Measurements from ENCODE around the gene FCMR.

FCMR gene

GRCh38 chr1:206883876-206884275, 37.9 kb downstream of the FCMR start:
- Histone ChIP-seq H3K9ac (ENCODE audit: low read depth, low read length) (no peak overlapping the region), H3K27me3 (ENCODE audit: insufficient read depth, low read length, poor library complexity) (no peaks in the 10 kb centered on the region), H3K27ac (ENCODE audit: low read length) (no peak overlapping the region), H3K9me3 (ENCODE audit: insufficient read depth, low read length, severe bottlenecking) (no peaks in the 10 kb centered on the region), H4K20me1 (ENCODE audit: insufficient read depth, low read length) (no peaks in the 10 kb centered on the region), H3K79me2 (ENCODE audit: insufficient read depth, low read length) (no peaks in the 10 kb centered on the region), H3K4me3 (ENCODE audit: low read depth in 1 of 2, low read length in 2 of 2) (no peak overlapping the region), H2AFZ (ENCODE audit: low read depth, low read length) (no peak overlapping the region), H3K4me2 (ENCODE audit: insufficient read depth, low read length) (no peak overlapping the region), H3K36me3 (ENCODE audit: insufficient read depth, low read length) (no peaks in the 10 kb centered on the region), H3K4me1 (ENCODE audit: insufficient read depth, low read length) (no peaks in the 10 kb centered on the region)
- ATAC-seq (ENCODE audit: insufficient read depth, low read depth) (no peak), DNase-seq (no peak)
- TF ChIP-seq EZH2 (IDR thresholded peaks at IDR 0.05; ENCODE audit: borderline replicate concordance, low read depth, low read length, severe bottlenecking) (no peak), CTCF (IDR thresholded peaks at IDR 0.05; ENCODE audit: borderline replicate concordance, extremely low read depth, low read length, poor library complexity, severe bottlenecking) (no peak)

- Histone ChIP-seq H4K20me1 (ENCODE audit: insufficient read depth, low read length) (no peaks in the 10 kb centered on the region), H3K9ac (ENCODE audit: low read depth, low read length) (no peak overlapping the region), H3K4me1 (ENCODE audit: insufficient read depth, low read length) (no peaks in the 10 kb centered on the region), H3K79me2 (ENCODE audit: insufficient read depth, low read length) (no peaks in the 10 kb centered on the region), H3K27ac (ENCODE audit: low read length) (no peak overlapping the region), H2AFZ (ENCODE audit: low read depth, low read length) (no peak overlapping the region), H3K36me3 (ENCODE audit: insufficient read depth, low read length) (no peaks in the 10 kb centered on the region), H3K4me2 (ENCODE audit: insufficient read depth, low read length) (no peak overlapping the region), H3K27me3 (ENCODE audit: insufficient read depth, low read length, poor library complexity) (no peaks in the 10 kb centered on the region), H3K4me3 (ENCODE audit: low read depth in 1 of 2, low read length in 2 of 2) (no peak overlapping the region), H3K9me3 (ENCODE audit: insufficient read depth, low read length, severe bottlenecking) (peaks cover 6% of the 10 kb centered on the region)
- no peak for TF ChIP-seq CTCF (IDR thresholded peaks at IDR 0.05; ENCODE audit: borderline replicate concordance, extremely low read depth, low read length, poor library complexity, severe bottlenecking)
- TF ChIP-seq EZH2 (IDR thresholded peaks at IDR 0.05; ENCODE audit: borderline replicate concordance, low read depth, low read length, severe bottlenecking), result no peak
- no peak for DNase-seq
- ATAC-seq (ENCODE audit: insufficient read depth, low read depth), result no peak
Observed at GRCh38 chr1:206883160-206883559, 38.6 kb downstream of the FCMR start.

- DNase-seq, result no peak
- no peak overlapping the region for H2AFZ ChIP-seq (ENCODE audit: low read depth, low read length)
Observed at GRCh38 chr1:206882555-206882954, 39.2 kb downstream of the FCMR start.

More at GRCh38 chr1:206882555-206882954, 39.2 kb downstream of the FCMR start:
- Histone ChIP-seq H3K36me3 (ENCODE audit: insufficient read depth, low read length) (no peaks in the 10 kb centered on the region), H3K79me2 (ENCODE audit: insufficient read depth, low read length) (no peaks in the 10 kb centered on the region), H3K27ac (ENCODE audit: low read length) (no peak overlapping the region), H3K9ac (ENCODE audit: low read depth, low read length) (no peak overlapping the region), H3K4me2 (ENCODE audit: insufficient read depth, low read length) (no peak overlapping the region), H3K9me3 (ENCODE audit: insufficient read depth, low read length, severe bottlenecking) (peaks cover 9% of the 10 kb centered on the region), H3K4me1 (ENCODE audit: insufficient read depth, low read length) (no peaks in the 10 kb centered on the region), H3K4me3 (ENCODE audit: low read depth in 1 of 2, low read length in 2 of 2) (no peak overlapping the region), H4K20me1 (ENCODE audit: insufficient read depth, low read length) (no peaks in the 10 kb centered on the region), H3K27me3 (ENCODE audit: insufficient read depth, low read length, poor library complexity) (no peaks in the 10 kb centered on the region)
- ATAC-seq (ENCODE audit: insufficient read depth, low read depth), result no peak
- TF ChIP-seq CTCF (IDR thresholded peaks at IDR 0.05; ENCODE audit: borderline replicate concordance, extremely low read depth, low read length, poor library complexity, severe bottlenecking) (peak; percentile 33), EZH2 (IDR thresholded peaks at IDR 0.05; ENCODE audit: borderline replicate concordance, low read depth, low read length, severe bottlenecking) (no peak)

All from DND-41 (cell line).